Neural cell (in vitro differentiated cells): ENCODE results near the gene ACOT8. TPM values are rescaled to one million over a fixed set of nuclear protein-coding genes. Genes with fewer than 3 reads are reported as not detected.
"Not testable (repeated sequence)": the region's sequence is repeated elsewhere in the genome, so short reads cannot be mapped to it uniquely, and the experiment has no call there.

Source experiments
- H2AFZ ChIP-seq: fragments of 200-600, 300-800 bp; sonication (generic), shearing (Covaris generic); 2 replicates; pipeline ENCODE4 v1.6.0; 2014; ENCODE audit warnings: low read depth, mild to moderate bottlenecking, antibody characterized with exemption, low read length, moderate library complexity
- H3F3A ChIP-seq: fragments of 200-600 bp; shearing (Covaris generic); 2 replicates; pipeline ENCODE4 v1.6.1; 2016; ENCODE audit warnings: mild to moderate bottlenecking, moderate library complexity, mixed read lengths, antibody characterized with exemption, low read length; ENCODE audit not compliant: insufficient read depth, poor library complexity, severe bottlenecking
- H3K27ac ChIP-seq: fragments of 200-600, 300-800 bp; sonication (generic), shearing (Covaris generic); 2 replicates; pipeline ENCODE4 v1.5.1; 2014; ENCODE audit warnings: mild to moderate bottlenecking, low read length, moderate library complexity
- H3K27me3 ChIP-seq: fragments of 300-800, 200-600 bp; sonication (generic), shearing (Covaris generic); 2 replicates; pipeline ENCODE4 v1.6.0; 2014; ENCODE audit warnings: mild to moderate bottlenecking, low read depth, low read length, moderate library complexity; ENCODE audit not compliant: insufficient read depth
- H3K36me3 ChIP-seq: fragments of 300-800, 200-600 bp; sonication (generic), shearing (Covaris generic); 2 replicates; pipeline ENCODE4 v1.5.1; 2014; ENCODE audit warnings: mild to moderate bottlenecking, antibody characterized with exemption, low read length, moderate library complexity; ENCODE audit not compliant: insufficient read depth
- H3K4me2 ChIP-seq: fragments of 300-800, 200-600 bp; sonication (generic), shearing (Covaris generic); 2 replicates; pipeline ENCODE4 v1.6.0; 2014; ENCODE audit warnings: mild to moderate bottlenecking, low read length
- H3K4me3 ChIP-seq: fragments of 300-800, 200-600 bp; sonication (generic), shearing (Covaris generic); 2 replicates; pipeline ENCODE4 v1.5.1; 2014; ENCODE audit warnings: mild to moderate bottlenecking, low read length, moderate library complexity
- H3K79me2 ChIP-seq: fragments of 200-600 bp; shearing (Covaris generic); replicated peaks from 2 replicates; pipeline ENCODE4 v1.6.0; 2014; ENCODE audit warnings: mild to moderate bottlenecking, low read length, moderate library complexity; ENCODE audit not compliant: insufficient read depth
- H3K9ac ChIP-seq: fragments of 300-800, 200-600 bp; sonication (generic), shearing (Covaris generic); 2 replicates; pipeline ENCODE4 v1.6.1; 2016; ENCODE audit warnings: mild to moderate bottlenecking, low read length, mixed read lengths
- H3K9me2 ChIP-seq: fragments of 200-600 bp; shearing (Covaris generic); 2 replicates; pipeline ENCODE4 v1.6.1; 2016; ENCODE audit warnings: mild to moderate bottlenecking, low read length, mixed read lengths; ENCODE audit not compliant: insufficient read depth
- H3K9me3 ChIP-seq: fragments of 200-600, 300-800 bp; sonication (generic), shearing (Covaris generic); 2 replicates; pipeline ENCODE4 v1.6.1; 2016; ENCODE audit warnings: mild to moderate bottlenecking, mixed run types, low read length, moderate library complexity, mixed read lengths
- H4K20me1 ChIP-seq: fragments of 200-600 bp; shearing (Covaris generic); 2 replicates; pipeline ENCODE4 v1.6.1; 2016; ENCODE audit warnings: mild to moderate bottlenecking, mixed run types; ENCODE audit not compliant: insufficient read depth
- CTCF ChIP-seq: fragments of 450-650 bp; IDR thresholded peaks from 2 replicates; pipeline ENCODE4 v1.5.1; 2014; ENCODE audit warnings: antibody characterized with exemption, mild to moderate bottlenecking, moderate library complexity; ENCODE audit not compliant: poor library complexity, severe bottlenecking
- EP300 ChIP-seq: fragments of 450-650 bp; conservative IDR thresholded peaks from 2 replicates; pipeline ENCODE4 v1.6.1; 2014; ENCODE audit warnings: antibody characterized with exemption, mild to moderate bottlenecking, moderate library complexity; ENCODE audit not compliant: poor library complexity, severe bottlenecking
- EZH2 ChIP-seq: fragments of 200-600, 300-800 bp; shearing (Covaris generic), sonication (generic); IDR thresholded peaks from 2 replicates; pipeline ENCODE4 v1.6.1; 2014; ENCODE audit warnings: antibody characterized with exemption, low read length, borderline replicate concordance, mild to moderate bottlenecking; ENCODE audit not compliant: insufficient read depth, poor library complexity, severe bottlenecking
- MXI1 ChIP-seq: fragments of 450-650 bp; conservative IDR thresholded peaks from 2 replicates; pipeline ENCODE4 v1.6.1; 2014; ENCODE audit warnings: antibody characterized with exemption, mild to moderate bottlenecking; ENCODE audit not compliant: poor library complexity, severe bottlenecking
- POLR2AphosphoS5 ChIP-seq: IDR thresholded peaks from 2 replicates; pipeline ENCODE4 v1.6.1; 2012
- RAD21 ChIP-seq: fragments of 450-650 bp; conservative IDR thresholded peaks from 2 replicates; pipeline ENCODE4 v1.6.1; 2014; ENCODE audit warnings: antibody characterized with exemption, mild to moderate bottlenecking, moderate library complexity
- SMC3 ChIP-seq: fragments of 450-650 bp; conservative IDR thresholded peaks from 2 replicates; pipeline ENCODE4 v1.6.1; 2014; ENCODE audit warnings: antibody characterized with exemption, mild to moderate bottlenecking, moderate library complexity; ENCODE audit not compliant: poor library complexity
- TAF1 ChIP-seq: IDR thresholded peaks from 2 replicates; pipeline ENCODE4 v1.6.1; 2012; ENCODE audit warnings: low read depth
- polyA plus RNA-seq: library from polyadenylated mRNA; depleted of rRNA; stranded (reverse); fragments of >200 nt; gene quantifications from 2 replicates; pipeline ENCODE4 v1.2.3, GENCODE V29; 2014
- TF ChIP-seq, protein P1 (sequence below): IDR thresholded peaks from 2 replicates; pipeline ENCODE4 v1.6.1; 2012; ENCODE audit warnings: borderline replicate concordance

The ACOT8 gene
- polyA plus RNA-seq, 1 donor from 2014 or later, result 68.7 TPM

GRCh38 chr20:45832619-45833018, 24.6 kb downstream of the ACOT8 start:
- H3K4me3 ChIP-seq, result no peak overlapping the region
- H3K9me2 ChIP-seq, result no peaks in the 10 kb centered on the region
- no peaks in the 10 kb centered on the region for H4K20me1 ChIP-seq
- no peak overlapping the region for H3K27ac ChIP-seq
- no peak overlapping the region for H3K9ac ChIP-seq
- H3K9me3 ChIP-seq, result no peaks in the 10 kb centered on the region
- TF ChIP-seq, protein P1, sequence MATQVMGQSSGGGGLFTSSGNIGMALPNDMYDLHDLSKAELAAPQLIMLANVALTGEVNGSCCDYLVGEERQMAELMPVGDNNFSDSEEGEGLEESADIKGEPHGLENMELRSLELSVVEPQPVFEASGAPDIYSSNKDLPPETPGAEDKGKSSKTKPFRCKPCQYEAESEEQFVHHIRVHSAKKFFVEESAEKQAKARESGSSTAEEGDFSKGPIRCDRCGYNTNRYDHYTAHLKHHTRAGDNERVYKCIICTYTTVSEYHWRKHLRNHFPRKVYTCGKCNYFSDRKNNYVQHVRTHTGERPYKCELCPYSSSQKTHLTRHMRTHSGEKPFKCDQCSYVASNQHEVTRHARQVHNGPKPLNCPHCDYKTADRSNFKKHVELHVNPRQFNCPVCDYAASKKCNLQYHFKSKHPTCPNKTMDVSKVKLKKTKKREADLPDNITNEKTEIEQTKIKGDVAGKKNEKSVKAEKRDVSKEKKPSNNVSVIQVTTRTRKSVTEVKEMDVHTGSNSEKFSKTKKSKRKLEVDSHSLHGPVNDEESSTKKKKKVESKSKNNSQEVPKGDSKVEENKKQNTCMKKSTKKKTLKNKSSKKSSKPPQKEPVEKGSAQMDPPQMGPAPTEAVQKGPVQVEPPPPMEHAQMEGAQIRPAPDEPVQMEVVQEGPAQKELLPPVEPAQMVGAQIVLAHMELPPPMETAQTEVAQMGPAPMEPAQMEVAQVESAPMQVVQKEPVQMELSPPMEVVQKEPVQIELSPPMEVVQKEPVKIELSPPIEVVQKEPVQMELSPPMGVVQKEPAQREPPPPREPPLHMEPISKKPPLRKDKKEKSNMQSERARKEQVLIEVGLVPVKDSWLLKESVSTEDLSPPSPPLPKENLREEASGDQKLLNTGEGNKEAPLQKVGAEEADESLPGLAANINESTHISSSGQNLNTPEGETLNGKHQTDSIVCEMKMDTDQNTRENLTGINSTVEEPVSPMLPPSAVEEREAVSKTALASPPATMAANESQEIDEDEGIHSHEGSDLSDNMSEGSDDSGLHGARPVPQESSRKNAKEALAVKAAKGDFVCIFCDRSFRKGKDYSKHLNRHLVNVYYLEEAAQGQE, result no peak
- TF ChIP-seq EZH2, result no peak
- no peak for TF ChIP-seq TAF1
- TF ChIP-seq CTCF, result no peak
- no peak for TF ChIP-seq EP300
- TF ChIP-seq MXI1, result no peak
- no peak for TF ChIP-seq SMC3
- no peak for TF ChIP-seq RAD21
- no peak for TF ChIP-seq POLR2AphosphoS5
- H3K79me2 ChIP-seq, result no peaks in the 10 kb centered on the region
- no peaks in the 10 kb centered on the region for H3F3A ChIP-seq
- no peak overlapping the region for H3K4me2 ChIP-seq
- H3K36me3 ChIP-seq, result no peaks in the 10 kb centered on the region
- no peak overlapping the region for H2AFZ ChIP-seq
- no peaks in the 10 kb centered on the region for H3K27me3 ChIP-seq

DNA sequence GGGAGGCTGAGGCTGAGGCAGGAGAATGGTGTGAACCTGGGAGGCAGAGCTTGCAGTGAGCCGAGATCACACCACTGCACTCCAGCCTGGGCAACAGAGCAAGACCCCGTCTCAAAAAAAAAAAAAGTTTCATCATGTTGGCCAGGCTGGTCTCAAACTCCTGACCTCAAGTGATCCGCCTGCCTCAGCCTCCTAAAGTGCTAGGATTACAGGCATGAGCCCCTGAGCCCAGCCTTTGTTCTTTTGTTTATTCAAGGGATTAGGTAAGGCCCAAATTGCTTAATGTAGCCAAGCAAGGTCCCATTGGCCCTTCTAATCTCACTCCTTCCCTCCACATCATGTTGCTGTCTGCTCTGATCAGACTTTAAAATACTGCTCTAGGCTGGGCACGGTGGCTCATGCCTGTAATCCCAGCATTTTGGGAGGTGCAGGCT, 27.5 kb downstream of the ACOT8 start:
- not testable (repeated sequence) for H2AFZ ChIP-seq, H3K36me3 ChIP-seq, H3K9me2 ChIP-seq, H3F3A ChIP-seq, H3K4me2 ChIP-seq, H3K9me3 ChIP-seq, H4K20me1 ChIP-seq, H3K27ac ChIP-seq, H3K27me3 ChIP-seq, H3K9ac ChIP-seq, H3K79me2 ChIP-seq, H3K4me3 ChIP-seq

DNA sequence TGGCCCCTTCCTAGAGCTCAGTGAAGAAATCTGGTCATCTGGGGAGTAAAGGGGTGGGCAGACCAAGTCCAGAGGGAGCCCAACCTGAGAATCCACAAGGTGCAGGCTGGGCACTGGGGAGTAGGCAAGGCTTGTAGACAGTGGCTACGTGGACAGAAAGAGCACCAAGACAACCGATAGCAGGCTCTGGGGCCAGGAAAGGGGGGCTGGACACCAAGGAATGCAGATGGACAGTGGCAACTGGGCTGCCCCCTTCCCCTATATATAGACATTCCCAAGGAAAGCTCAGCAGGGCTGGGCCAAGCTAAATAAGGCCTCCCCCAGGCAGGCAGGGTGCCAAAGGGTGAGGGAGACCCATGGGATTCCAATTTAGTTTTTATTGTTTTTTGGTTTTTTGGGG, 28.6 kb downstream of the ACOT8 start:
- Histone ChIP-seq H3K9me3 (no peaks in the 10 kb centered on the region), H3K9ac (no peak overlapping the region), H2AFZ (no peak overlapping the region), H3K4me3 (no peak overlapping the region), H3K4me2 (no peak overlapping the region), H3K27ac (no peak overlapping the region), H3K9me2 (no peaks in the 10 kb centered on the region), H3K27me3 (no peaks in the 10 kb centered on the region), H3K79me2 (no peaks in the 10 kb centered on the region), H3K36me3 (no peaks in the 10 kb centered on the region), H3F3A (no peaks in the 10 kb centered on the region), H4K20me1 (no peaks in the 10 kb centered on the region)
- TF ChIP-seq CTCF, result no peak
- TF ChIP-seq POLR2AphosphoS5, result no peak
- no peak for TF ChIP-seq SMC3
- no peak for TF ChIP-seq TAF1
- no peak for TF ChIP-seq EP300
- TF ChIP-seq RAD21, result no peak
- no peak for TF ChIP-seq MXI1
- TF ChIP-seq, protein P1, result no peak
